ENCODE measurements around the gene VAV3.
A peak's percentile ranks its signal among the peaks of the same experiment; 100 is the strongest.
"Not testable (repeated sequence)": the region's sequence is repeated elsewhere in the genome, so short reads cannot be mapped to it uniquely, and the experiment has no call there.

Gene VAV3

GRCh38 chr1:107739651-107740050, 225.3 kb downstream of the VAV3 start:
- no peak for DNase-seq (ENCODE audit: low read depth)

GRCh38 chr1:107739201-107739600, 225.8 kb downstream of the VAV3 start:
- no peak for DNase-seq (ENCODE audit: low read depth)

GRCh38 chr1:107733401-107733800, 231.6 kb downstream of the VAV3 start:
- not testable (repeated sequence) for DNase-seq (ENCODE audit: low read depth)

- DNase-seq (ENCODE audit: low read depth), result peak; percentile 3
Observed at GRCh38 chr1:107727866-107728265, 237.1 kb downstream of the VAV3 start.

- DNase-seq (ENCODE audit: low read depth), result no peak
Observed at GRCh38 chr1:107726860-107727259, 238.1 kb downstream of the VAV3 start.

GRCh38 chr1:107724648-107725047, 240.3 kb downstream of the VAV3 start:
- peak; percentile 67 for DNase-seq (ENCODE audit: low read depth)

- DNase-seq (ENCODE audit: low read depth), result not testable (repeated sequence)
Observed at GRCh38 chr1:107720210-107720609, 244.8 kb downstream of the VAV3 start.

GRCh38 chr1:107710005-107710404, 255.0 kb downstream of the VAV3 start:
- no peak for DNase-seq (ENCODE audit: low read depth)

- DNase-seq (ENCODE audit: low read depth), result no peak
Observed at GRCh38 chr1:107707111-107707510, 257.9 kb downstream of the VAV3 start.

GRCh38 chr1:107706182-107706581, 258.8 kb downstream of the VAV3 start:
- no peak for DNase-seq (ENCODE audit: low read depth)

GRCh38 chr1:107704911-107705310, 260.1 kb downstream of the VAV3 start:
- no peak for DNase-seq (ENCODE audit: low read depth)

GRCh38 chr1:107702946-107703571, 261.9 kb downstream of the VAV3 start:
- no peak for DNase-seq (ENCODE audit: low read depth)

- peak; percentile 5 for DNase-seq (ENCODE audit: low read depth)
Observed at GRCh38 chr1:107700651-107701050, 264.3 kb downstream of the VAV3 start.

- no peak for DNase-seq (ENCODE audit: low read depth)
Observed at GRCh38 chr1:107698161-107698560, 266.8 kb downstream of the VAV3 start.

- DNase-seq (ENCODE audit: low read depth), result no peak
Observed at GRCh38 chr1:107695341-107695740, 269.6 kb downstream of the VAV3 start.

GRCh38 chr1:107692580-107693345, 272.2 kb downstream of the VAV3 start:
- DNase-seq (ENCODE audit: low read depth), result no peak

GRCh38 chr1:107691540-107691939, 273.4 kb downstream of the VAV3 start:
- no peak for DNase-seq (ENCODE audit: low read depth)

GRCh38 chr1:107690491-107690890, 274.5 kb downstream of the VAV3 start:
- no peak for DNase-seq (ENCODE audit: low read depth)

- DNase-seq (ENCODE audit: low read depth), result no peak
Observed at GRCh38 chr1:107689733-107690132, 275.2 kb downstream of the VAV3 start.

- DNase-seq (ENCODE audit: low read depth), result peak; percentile 55
Observed at GRCh38 chr1:107689159-107689558, 275.8 kb downstream of the VAV3 start.

GRCh38 chr1:107687849-107688753, 276.9 kb downstream of the VAV3 start:
- peak; percentile 49 for DNase-seq (ENCODE audit: low read depth)

- no peak for DNase-seq (ENCODE audit: low read depth)
Observed at GRCh38 chr1:107683683-107684082, 281.3 kb downstream of the VAV3 start.

Measured in fibroblast of gingiva (primary cell).